Measurements from ENCODE around the gene FCER1G.

Gene FCER1G

DNA sequence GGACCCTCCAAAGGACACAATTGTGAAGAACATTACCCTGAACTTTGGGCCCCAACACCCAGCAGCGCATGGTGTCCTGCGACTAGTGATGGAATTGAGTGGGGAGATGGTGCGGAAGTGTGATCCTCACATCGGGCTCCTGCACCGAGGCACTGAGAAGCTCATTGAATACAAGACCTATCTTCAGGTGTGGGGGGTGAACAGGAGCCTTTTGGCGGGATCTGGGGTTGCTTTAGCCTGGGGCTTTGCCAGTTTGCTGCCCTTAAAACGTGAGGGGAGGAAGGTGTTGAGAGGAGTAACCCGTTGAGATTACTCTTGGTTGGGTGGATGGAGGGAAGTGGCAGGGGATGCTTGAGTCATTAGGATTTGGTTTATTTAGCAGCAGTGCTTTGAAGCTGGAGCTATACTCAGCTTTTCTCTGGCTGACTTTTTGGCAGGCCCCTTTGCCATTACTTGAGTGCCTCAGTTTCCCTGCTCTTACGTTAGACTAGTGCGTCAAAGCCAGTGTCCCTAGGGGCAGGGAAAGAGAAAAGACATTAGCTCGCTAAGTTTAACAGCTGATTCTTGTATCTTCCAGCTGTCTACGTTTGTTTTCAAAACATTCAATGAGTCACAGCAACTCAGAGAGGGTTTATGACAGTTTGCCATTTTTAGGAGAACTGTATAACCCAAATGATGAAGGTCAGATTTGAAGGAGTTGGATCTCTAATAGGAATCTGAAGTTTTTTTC, 8.5 kb upstream of the FCER1G start:
- no peak overlapping the region for H3K27ac ChIP-seq
- no peaks in the 10 kb centered on the region for H3K27me3 ChIP-seq (ENCODE audit: insufficient read depth, low read depth, severe bottlenecking)
- peaks cover 65% of the 10 kb centered on the region for H3K36me3 ChIP-seq
- no peak overlapping the region for H3K4me3 ChIP-seq (ENCODE audit: low read depth, low read length)
- no peaks in the 10 kb centered on the region for H3K9me3 ChIP-seq (ENCODE audit: severe bottlenecking)
- DNase-seq: no peak
- TF ChIP-seq, protein P1, sequence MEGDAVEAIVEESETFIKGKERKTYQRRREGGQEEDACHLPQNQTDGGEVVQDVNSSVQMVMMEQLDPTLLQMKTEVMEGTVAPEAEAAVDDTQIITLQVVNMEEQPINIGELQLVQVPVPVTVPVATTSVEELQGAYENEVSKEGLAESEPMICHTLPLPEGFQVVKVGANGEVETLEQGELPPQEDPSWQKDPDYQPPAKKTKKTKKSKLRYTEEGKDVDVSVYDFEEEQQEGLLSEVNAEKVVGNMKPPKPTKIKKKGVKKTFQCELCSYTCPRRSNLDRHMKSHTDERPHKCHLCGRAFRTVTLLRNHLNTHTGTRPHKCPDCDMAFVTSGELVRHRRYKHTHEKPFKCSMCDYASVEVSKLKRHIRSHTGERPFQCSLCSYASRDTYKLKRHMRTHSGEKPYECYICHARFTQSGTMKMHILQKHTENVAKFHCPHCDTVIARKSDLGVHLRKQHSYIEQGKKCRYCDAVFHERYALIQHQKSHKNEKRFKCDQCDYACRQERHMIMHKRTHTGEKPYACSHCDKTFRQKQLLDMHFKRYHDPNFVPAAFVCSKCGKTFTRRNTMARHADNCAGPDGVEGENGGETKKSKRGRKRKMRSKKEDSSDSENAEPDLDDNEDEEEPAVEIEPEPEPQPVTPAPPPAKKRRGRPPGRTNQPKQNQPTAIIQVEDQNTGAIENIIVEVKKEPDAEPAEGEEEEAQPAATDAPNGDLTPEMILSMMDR (IDR thresholded peaks at IDR 0.05; ENCODE audit: low read depth, low read length): no peak

DNA sequence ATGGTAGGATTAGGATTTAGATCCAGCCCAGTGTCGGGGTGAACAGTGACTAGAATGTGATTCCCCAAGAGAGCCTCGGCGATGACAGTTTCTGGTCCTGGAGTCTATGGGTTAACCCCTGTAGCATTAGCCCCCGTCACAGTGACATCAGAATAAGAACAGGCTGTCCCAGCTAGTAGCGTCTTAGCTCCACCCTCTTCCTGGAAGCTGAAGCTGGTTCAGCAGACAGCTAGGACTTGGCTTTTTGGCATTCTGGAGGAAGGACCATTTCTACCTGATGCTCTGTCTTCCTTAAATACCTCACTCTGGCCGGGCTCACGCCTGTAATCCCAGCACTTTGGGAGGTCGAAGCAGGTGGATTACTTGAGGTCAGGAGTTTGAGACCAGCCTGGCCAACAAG, 7.9 kb upstream of the FCER1G start:
- DNase-seq: no peak
- H3K36me3 ChIP-seq: peaks cover 71% of the 10 kb centered on the region
- no peaks in the 10 kb centered on the region for H3K9me3 ChIP-seq (ENCODE audit: severe bottlenecking)
- TF ChIP-seq, protein P1 (IDR thresholded peaks at IDR 0.05; ENCODE audit: low read depth, low read length): no peak
- H3K4me3 ChIP-seq (ENCODE audit: low read depth, low read length): no peak overlapping the region
- H3K27ac ChIP-seq: no peak overlapping the region
- H3K27me3 ChIP-seq (ENCODE audit: insufficient read depth, low read depth, severe bottlenecking): no peaks in the 10 kb centered on the region

DNA sequence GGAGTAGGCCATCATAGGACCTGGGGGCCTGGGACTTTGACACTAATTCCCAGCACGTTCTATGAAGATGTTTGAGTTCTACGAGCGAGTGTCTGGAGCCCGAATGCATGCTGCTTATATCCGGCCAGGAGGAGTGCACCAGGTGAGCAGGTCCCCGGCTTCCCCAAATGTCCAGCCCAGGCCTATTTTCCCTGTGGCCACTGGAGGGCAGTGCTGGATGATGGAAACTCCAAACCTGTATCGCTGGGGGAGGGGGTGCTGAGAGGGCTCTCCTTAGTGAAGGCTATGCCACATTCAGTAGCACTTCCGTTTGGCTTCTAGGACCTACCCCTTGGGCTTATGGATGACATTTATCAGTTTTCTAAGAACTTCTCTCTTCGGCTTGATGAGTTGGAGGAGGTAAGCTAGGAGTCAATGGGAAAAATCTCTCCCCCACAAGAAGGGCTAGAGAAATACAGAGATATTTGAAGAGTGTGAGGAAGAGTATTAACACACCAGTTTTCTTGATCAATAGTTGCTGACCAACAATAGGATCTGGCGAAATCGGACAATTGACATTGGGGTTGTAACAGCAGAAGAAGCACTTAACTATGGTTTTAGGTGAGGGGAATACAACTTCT, 5.2 kb upstream of the FCER1G start:
- no peaks in the 10 kb centered on the region for H3K9me3 ChIP-seq (ENCODE audit: severe bottlenecking)
- TF ChIP-seq, protein P1 (IDR thresholded peaks at IDR 0.05; ENCODE audit: low read depth, low read length): peak; percentile 98
- peak; percentile 95 for DNase-seq

DNA sequence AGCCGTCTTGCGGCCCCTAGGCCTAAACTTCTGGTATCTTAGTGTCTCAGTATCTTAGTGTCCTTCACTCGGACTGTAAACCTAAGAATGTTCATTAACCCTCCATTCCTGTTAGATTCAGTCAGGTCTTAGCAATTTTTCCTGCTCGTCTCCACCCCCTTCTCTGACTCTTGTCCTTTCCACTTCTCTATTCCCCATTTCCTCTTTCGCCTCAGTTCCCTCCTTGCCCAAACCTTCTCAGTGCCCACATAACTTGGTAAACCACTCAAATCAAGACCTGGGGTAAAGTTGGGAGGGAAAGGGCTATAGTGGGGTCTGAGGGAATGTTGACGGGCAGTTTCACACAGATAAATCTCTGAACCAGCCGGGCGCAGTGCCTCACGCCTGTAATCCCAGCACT, 726 bp upstream of the FCER1G start:
- H3K27me3 ChIP-seq (ENCODE audit: insufficient read depth, low read depth, severe bottlenecking): no peaks in the 10 kb centered on the region
- no peak overlapping the region for H3K27ac ChIP-seq
- H3K9me3 ChIP-seq (ENCODE audit: severe bottlenecking): no peaks in the 10 kb centered on the region
- TF ChIP-seq, protein P1 (IDR thresholded peaks at IDR 0.05; ENCODE audit: low read depth, low read length): no peak
- DNase-seq: no peak
- H3K36me3 ChIP-seq: peaks cover 57% of the 10 kb centered on the region
- no peak overlapping the region for H3K4me3 ChIP-seq (ENCODE audit: low read depth, low read length)

More for the DNA sequence above, 5.2 kb upstream of the FCER1G start:
- H3K27me3 ChIP-seq (ENCODE audit: insufficient read depth, low read depth, severe bottlenecking): no peaks in the 10 kb centered on the region
- peaks cover 83% of the 10 kb centered on the region for H3K36me3 ChIP-seq
- no peak overlapping the region for H3K27ac ChIP-seq
- H3K4me3 ChIP-seq (ENCODE audit: low read depth, low read length): no peak overlapping the region

DNA sequence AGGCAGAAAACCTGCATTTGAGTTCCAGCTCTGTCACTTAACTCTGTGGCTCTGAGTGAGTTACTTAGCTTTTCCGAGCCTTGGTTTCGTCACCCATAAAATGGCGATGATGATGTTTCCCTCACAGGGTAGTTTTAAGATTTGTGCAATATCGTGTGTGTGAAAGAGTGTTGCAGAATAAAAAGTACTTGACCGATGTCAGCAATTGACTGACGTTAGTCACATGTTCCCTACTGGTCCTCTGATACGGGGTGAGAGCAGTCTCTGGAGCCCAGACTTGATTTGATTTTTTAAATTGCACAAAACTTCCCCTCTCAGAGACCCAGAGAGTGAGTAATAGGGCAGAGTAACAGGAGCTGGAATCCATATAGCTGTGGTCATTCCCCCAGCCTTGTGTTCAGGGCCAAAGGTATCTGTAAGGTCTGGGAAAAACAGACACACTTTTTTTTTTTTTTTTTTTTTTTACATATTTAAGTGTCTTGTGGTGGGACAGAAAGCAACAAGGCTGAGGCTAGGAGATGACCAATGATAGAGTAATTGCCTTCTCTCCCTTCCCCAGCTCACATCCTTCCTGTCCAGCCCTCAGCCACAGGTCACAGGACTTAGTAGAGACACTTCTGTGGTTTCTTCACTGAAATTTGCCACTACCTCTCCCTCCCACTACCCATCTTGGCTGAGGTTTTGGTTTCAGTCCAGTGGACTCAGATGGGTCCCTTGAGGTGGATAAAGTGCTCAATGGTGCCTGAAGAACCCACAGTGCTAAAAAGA, 2.0 kb downstream of the FCER1G start:
- peaks cover under 1% of the 10 kb centered on the region for H3K9me3 ChIP-seq (ENCODE audit: severe bottlenecking)
- peaks cover 29% of the 10 kb centered on the region for H3K36me3 ChIP-seq
- no peak overlapping the region for H3K27ac ChIP-seq
- no peak for DNase-seq
- TF ChIP-seq, protein P1 (IDR thresholded peaks at IDR 0.05; ENCODE audit: low read depth, low read length): no peak
- H3K27me3 ChIP-seq (ENCODE audit: insufficient read depth, low read depth, severe bottlenecking): no peaks in the 10 kb centered on the region
- H3K4me3 ChIP-seq (ENCODE audit: low read depth, low read length): no peak overlapping the region

Data from WERI-Rb-1 (cell line).